DMS153 (cell line): Measurements from ENCODE around the gene LRRC4C.

Source experiments
- DNase-seq: peaks from one replicate; lab custom pipeline; 2025; lab: John Stamatoyannopoulos, UW

Gene LRRC4C

GRCh38 chr11:41459465-41460401 is at the start of gene LRRC4C:
Gene LRRC4C (minus strand): TSS chr11:41459652.
- no peak for DNase-seq

- no peak for DNase-seq
Measured at GRCh38 chr11:41508121-41508520, 48.7 kb upstream of the LRRC4C start.

DNA sequence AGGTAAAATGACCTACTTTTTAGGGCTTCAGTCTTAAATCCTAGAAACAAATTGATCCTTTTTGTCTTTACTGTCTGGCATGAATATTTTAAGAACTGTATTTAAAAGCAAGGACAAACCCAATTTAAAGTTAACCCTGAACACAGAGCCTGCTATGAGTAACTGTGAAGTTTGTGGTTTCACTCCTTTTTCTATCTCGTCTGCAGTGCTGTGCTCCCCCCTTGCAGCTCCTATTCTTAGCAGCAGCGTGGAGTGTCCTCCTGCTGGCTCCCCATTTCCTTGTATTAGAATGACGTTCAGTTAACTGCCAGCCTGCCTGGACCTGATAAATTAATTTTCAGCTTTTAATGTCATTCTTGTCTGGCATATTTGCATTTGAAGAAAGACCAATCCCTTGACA is 40.0 kb upstream of the LRRC4C start:
- DNase-seq = no peak

GRCh38 chr11:41498726-41499125 is 39.3 kb upstream of the LRRC4C start:
- no peak for DNase-seq

DNA sequence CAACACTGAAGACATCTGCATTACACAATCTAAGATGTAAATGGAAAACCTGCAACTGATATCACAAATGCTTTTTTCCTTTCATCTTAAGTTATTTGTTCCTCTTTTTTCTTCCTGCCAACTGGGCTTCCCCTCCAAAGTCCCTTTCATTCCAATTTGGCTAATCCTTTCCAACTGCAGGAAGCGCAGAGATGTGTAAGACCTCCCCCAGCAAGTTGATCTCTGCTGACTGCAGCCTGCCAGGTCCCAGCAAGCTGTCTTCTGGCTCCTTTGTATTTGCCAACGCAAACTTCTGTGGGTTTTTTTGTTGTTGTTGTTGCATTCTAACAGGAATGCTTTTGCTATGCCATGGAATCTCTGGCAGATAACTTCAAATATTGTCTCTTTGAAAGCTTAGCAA is 38.5 kb upstream of the LRRC4C start:
- no peak for DNase-seq

DNA sequence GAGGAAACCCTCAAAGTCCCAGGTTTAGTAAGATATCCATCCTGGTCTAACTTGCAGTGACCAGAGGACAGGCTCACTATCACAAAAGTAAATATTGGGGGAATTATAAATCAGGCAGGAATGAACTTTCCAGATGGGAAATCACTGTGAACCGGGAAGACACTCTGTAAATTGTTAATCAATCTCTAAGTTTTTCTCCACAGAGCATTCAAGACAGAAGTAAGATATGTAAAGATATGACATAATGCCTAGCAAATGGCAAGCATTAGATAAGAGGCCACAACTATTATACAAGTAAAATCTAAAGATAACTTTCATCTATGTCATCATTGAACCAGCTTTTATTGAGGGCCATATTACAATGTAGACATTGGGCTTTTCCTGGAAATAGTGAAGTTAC is 35.3 kb upstream of the LRRC4C start:
- no peak for DNase-seq

DNA sequence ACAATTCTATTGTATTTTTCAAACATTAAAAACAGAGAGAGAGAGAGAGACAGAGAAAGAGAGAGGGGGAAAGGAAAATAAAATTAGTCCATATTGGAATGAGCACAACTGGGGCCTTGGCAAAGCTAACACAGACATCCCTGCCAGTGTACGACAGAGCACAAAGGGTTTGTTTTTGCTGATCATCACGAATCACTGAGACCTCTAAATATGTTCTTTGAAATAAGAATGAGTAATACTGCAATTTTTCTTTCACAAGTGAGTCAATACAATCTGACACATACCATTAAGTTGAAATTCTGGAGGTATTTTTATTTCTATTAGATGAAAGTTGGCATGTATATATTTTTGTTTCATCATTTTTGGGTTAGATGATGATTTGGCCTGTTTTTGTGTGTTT is 27.0 kb upstream of the LRRC4C start:
- DNase-seq = no peak

DNA sequence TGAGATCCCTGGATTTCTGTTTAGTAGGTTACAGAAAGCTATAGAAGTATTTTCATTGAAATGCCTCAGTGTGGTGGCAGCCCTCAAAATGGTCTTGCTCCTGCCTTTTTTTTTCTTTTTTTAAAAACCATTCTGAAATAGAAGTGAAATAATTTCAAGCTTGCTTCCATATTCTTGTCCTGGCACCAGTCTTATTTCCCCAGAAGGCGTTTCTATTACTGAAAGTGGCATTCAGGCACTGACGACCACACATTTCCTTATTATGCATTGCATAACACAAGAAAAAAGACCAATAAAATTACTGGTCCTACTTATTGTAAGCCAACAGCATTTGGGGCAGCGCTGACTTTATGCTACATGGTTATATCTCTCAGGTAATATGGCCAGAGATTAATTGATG is 24.5 kb upstream of the LRRC4C start:
- no peak for DNase-seq

DNA sequence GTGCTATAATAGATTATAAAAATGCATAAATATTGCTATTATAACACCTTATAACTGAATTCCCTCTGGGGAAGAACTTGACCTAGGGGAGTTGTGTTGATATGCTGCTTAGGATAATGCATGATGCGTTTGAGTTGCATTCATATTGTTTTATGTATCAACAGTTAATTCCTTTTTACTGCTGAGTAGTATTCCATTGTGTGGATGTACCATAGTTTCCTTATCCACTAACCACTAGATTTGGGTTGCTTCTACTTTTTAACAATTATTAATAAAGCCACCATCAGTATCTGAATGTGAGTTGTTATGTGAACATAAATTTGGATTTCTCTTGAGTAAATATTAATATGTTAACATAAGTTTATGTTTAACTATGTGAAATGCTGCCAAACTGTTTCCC is 19.7 kb upstream of the LRRC4C start:
- DNase-seq = no peak

DNA sequence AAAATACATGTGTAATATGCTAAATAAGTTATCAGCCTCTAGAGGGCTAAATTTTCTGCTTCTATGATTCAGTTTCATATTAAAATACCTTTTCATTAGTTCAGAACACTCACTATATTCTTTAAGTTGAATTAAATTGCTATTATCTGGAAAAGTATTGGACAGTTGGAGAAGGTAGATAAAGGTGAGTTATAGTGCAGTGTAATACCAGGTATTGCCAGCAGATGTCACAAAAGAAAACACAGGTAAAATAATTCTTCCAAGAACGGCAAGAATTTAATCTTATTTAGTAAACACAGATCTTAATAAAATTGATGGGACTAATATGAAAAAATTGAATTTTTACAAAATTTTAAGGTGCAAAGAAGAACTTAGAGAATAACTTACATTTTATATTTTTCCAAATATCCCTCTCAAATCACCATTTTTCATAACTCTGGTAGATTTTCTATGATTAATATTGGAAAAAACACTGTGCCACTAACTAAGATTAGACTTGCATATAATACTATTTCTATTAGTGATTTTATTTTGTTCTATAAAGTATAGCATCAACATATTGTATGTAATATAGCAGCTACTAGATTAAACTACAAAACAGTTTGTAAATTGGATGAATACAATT is 1.7 kb upstream of the LRRC4C start:
- DNase-seq = no peak

DNA sequence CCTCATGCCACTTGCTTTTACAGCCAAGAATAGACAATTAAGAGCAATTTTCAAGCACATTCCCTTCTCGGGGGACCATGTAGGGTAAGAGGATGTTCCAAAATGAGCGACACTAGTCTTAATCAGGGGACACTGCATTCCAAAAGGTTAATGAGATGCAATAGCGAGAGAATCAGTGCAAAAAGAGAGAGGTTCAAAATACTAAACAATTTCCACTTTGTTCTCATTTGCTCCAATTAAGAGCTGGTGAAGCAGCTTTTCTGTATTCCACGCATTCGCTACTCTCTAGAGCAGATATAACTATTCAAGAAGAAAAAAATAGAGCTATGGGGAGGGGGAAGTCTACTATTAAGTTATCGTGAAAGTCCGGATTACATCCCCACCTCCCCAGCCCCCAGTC is 811 bp downstream of the LRRC4C start:
- no peak for DNase-seq

DNA sequence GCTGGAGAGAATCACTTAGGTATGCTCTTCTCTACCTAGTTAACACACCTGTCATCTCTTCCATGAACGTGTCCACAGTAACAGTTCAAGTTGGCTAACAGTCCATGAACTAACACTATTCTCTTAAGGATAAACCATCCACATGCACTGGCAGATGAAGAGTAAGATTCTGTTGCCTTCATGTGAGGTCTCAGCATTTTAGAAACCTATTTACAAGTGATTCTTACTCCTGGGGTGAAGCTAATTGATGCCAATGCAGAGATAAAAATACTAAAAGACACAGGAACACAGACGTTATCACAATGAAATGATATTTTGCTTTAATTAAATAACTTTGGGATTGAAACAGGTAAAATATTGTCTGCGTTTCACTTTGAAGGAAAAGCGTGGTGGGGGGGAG is 1.3 kb downstream of the LRRC4C start:
- DNase-seq = no peak

DNA sequence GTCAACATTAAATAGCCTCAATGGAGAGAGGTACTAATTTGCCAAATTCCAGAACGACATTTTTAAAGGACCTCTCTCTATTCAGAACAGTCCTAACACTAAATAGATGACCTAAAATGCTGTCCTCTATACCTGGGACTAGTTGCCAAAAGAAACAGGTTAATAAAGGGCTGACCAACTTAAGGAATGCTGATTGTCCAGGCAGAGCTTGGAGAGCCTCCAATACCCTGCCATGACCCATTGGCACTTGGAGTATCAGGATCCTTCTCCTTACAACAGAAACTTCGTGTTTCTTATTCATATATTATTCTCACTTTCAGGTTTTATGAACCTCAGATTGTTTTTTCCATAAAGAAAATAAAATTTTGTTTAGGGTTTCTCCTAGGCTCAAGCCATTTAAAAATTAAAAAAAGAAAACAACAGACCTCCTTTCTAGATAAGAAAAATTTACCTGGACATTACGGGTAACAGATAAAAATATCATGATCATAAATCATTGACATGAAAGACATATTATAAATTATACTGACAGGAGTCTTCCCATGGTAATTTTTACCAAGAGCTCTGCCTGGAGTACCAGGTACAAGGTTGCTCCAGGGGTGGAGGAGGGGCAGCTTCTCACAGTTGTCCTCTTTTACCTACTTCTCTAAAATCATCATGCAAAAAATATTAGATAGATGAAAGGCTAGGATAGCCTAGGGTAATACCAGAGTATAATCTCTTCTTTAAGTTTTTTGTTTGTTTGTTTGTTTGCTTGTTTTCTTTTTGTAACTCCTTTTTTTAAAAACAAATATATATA is 2.0 kb downstream of the LRRC4C start:
- DNase-seq = no peak

DNA sequence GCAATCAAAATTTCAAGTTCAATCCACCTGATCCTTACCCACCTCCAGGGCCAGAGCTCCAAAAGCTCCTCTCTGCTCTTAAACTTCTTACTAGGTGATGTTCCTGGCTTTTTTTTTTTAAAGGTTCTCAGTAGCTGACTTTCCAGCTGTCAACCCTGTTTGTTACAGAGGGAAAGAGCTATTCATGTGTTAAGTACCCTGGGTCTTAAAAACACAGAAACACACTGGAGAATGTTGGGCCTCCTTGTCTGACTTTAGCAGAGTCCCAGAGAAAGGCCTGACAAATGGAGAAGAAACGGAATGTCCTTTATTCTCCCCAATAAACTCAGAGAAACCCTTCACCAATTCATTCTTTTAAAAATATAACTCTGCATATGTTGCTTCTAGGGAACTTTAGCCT is 3.2 kb downstream of the LRRC4C start:
- DNase-seq = no peak

- DNase-seq = no peak
Measured at GRCh38 chr11:41451011-41451410, 8.4 kb downstream of the LRRC4C start.

DNA sequence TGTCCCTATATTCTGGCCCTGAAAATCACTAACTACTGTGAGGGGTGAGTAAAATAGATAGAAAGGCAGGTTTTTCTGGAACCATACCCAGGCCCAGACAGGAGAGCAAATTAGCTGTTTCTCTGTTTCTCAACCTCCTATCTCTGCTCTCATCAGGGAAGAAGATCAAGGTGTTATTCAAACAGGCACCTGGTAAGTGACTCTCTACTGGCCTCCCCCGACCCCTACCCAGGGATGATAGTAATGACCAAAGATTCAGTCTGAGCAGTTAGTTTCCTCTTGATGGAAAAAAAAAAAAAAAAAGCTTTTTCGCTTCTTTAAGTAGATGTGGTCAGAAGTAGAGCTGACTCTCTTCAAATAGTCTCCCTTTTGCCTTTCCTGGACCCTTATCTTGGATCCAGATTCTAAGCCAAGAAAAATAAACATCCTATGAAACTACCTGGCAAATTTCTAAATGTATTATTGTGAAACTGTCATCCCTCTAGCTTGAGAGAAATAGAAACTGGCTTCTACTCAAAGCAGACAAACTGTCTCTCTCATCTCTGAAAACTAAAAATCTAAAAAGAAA is 9.9 kb downstream of the LRRC4C start:
- DNase-seq = no peak

- DNase-seq = no peak
Measured at GRCh38 chr11:41446566-41446965, 12.9 kb downstream of the LRRC4C start.

DNA sequence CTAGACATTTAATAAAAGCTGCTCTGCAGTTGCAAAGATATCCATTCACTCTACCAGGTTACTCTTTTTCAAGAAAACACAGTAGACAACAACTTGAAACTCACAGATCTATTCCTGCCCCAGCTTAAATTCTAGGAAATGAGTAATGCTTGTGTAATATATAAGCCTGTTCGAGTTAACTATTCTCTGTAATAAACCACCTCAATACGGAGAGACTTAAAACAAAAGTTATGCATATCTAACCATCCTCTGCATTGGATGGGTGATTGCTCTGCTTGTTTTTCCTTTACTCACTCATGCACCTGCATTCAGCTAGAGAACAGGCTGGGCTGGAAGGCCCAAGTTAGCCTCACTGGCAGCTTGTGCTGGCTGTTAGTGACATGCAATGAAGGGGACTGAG is 13.3 kb downstream of the LRRC4C start:
- DNase-seq = no peak

GRCh38 chr11:41437006-41437490 is 22.4 kb downstream of the LRRC4C start:
- no peak for DNase-seq

GRCh38 chr11:41435531-41435930 is 23.9 kb downstream of the LRRC4C start:
- DNase-seq = no peak

- DNase-seq = no peak
Measured at GRCh38 chr11:41431784-41432183, 27.7 kb downstream of the LRRC4C start.

DNA sequence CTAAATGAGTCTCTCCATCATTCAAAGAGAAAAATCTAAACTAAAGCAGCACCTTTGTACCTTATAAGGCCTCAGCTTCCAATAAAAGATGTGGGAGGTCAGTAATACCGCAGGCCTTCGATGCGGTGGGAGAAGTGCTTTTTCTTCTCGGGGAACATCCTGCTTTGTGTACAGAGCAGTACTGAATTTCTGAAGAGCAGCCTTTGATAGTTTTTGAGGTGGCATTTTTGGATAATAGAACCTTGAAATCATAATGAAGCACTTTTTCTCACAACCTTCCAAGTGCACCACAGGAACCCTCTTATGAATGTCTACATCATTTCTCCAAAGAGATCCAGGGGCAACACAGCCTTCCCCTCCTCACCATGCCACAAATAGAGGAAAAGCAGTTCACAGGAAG is 39.6 kb downstream of the LRRC4C start:
- DNase-seq = no peak
